Upper lobe of left lung (tissue), 4 donors: ENCODE results near the gene MMP21.

ENCODE experiments used
- EP300 ChIP-seq, 4 donors: sonication (generic); formaldehyde crosslinking; IDR thresholded peaks; one replicate each; pipeline ENCODE4 v1.5.1; 2017; ENCODE audit warnings: antibody characterized with exemption in 4 of 4, control low read depth in 2 of 4
- POLR2A ChIP-seq, 4 donors: fragments of 450-650 bp; IDR thresholded peaks; one replicate each; pipeline ENCODE4 v1.5.1; 2016 to 2017; ENCODE audit warnings: antibody characterized with exemption in 4 of 4, mild to moderate bottlenecking in 2 of 4
- POLR2AphosphoS5 ChIP-seq, 2 donors: sonication (generic); formaldehyde crosslinking; IDR thresholded peaks; one replicate each; pipeline ENCODE4 v1.5.1; 2017; ENCODE audit warnings: antibody characterized with exemption in 2 of 2

DNA sequence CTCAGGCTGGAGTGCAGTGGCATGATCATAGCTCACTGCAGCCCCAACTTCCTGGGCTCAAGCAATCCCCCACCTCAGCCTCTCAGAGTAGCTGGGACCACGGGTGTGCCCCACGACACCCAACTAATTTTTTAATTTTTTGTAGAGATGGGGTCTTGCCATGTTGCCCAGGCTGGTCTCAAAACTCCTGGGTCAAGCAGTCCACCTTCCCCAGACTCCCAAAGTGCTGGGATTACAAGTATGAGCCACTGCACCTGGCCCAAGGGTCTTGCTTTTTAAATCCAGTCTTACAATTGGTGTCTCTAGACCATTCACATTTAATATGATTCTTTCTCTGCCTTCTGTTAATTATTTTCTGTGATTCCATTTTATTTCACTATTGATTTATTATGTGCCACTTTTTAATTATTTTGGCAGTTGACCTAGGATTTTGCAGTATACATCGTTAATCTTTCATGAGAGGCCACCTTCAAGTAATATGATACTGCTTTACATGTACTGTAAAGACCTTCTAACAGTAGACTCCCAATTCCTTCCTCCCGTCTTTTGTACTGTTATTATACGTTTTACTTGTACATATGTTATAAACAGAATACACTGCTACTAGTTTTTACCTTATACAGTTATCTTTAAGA is 18.7 kb downstream of the MMP21 start:
- TF ChIP-seq EP300 (IDR thresholded peaks at IDR 0.05) (no peak), POLR2AphosphoS5 (IDR thresholded peaks at IDR 0.05) (no peak), POLR2A (IDR thresholded peaks at IDR 0.05) (no peak)
